D721Med (cell line): ENCODE data around the gene ARID1B.
A peak's percentile ranks its signal among the peaks of the same experiment; 100 is the strongest.
"Not testable (repeated sequence)": the region's sequence is repeated elsewhere in the genome, so short reads cannot be mapped to it uniquely, and the experiment has no call there.

Experiments
- DNase-seq: peaks from one replicate; pipeline ENCODE4 v3.0.0; 2011; ENCODE audit warnings: low spot score; ENCODE audit not compliant: insufficient read length
- FAIRE-seq: peaks from 2 replicates; lab custom pipeline; 2011; peaks lifted over from hg19 to GRCh38; lab: Jason Lieb, UNC
- TF ChIP-seq, protein P1 (sequence below): IDR thresholded peaks from 2 replicates; pipeline ENCODE4 v1.5.1; 2012; ENCODE audit warnings: mild to moderate bottlenecking, control low read depth; ENCODE audit not compliant: insufficient read depth; ENCODE audit errors: missing control alignments

Gene ARID1B

DNA sequence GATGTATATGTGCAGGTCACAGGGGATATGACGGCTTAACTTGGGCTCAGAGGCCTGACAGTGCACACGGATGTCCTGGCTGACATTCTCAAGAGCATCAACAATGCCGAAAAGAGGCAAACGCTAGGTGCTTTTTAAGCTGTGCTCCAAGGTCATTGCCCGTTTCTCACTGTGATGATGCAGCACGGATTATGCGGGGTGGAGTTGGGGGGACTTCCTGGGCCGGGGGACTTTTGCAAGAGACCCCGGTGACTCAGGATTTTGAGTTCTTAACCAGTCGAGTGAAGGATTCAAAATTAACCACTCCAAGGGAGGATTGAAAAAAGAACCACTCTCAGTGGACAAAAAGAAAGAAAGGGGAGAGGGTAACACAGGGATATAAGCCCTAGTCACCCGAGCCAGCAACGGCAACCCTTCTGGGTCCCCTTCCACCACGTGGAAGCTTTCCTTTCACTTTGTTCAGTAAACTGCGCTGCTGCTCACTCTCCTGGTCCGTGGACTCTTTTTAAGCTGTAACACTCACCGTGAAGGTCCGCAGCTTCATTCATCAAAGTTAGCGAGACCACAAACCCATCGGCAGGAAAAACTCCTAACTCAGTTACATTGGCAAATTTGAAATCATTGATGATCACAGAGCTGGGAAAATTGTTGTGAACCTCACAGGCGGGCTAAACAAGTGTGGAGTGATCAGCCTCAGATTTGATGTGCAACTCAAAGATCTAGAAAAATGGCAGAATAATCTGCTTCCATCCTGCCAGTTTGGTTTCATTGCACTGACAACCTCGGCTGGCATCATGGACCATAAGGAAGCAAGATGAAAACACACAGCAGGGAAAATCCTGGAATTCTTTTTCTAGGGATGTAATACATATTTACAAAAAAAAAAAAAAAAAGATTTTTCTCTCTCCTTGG is 199.3 kb downstream of the ARID1B start:
- FAIRE-seq (peak; percentile 32), DNase-seq (no peak)
- TF ChIP-seq, protein P1, sequence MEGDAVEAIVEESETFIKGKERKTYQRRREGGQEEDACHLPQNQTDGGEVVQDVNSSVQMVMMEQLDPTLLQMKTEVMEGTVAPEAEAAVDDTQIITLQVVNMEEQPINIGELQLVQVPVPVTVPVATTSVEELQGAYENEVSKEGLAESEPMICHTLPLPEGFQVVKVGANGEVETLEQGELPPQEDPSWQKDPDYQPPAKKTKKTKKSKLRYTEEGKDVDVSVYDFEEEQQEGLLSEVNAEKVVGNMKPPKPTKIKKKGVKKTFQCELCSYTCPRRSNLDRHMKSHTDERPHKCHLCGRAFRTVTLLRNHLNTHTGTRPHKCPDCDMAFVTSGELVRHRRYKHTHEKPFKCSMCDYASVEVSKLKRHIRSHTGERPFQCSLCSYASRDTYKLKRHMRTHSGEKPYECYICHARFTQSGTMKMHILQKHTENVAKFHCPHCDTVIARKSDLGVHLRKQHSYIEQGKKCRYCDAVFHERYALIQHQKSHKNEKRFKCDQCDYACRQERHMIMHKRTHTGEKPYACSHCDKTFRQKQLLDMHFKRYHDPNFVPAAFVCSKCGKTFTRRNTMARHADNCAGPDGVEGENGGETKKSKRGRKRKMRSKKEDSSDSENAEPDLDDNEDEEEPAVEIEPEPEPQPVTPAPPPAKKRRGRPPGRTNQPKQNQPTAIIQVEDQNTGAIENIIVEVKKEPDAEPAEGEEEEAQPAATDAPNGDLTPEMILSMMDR = no peak

DNA sequence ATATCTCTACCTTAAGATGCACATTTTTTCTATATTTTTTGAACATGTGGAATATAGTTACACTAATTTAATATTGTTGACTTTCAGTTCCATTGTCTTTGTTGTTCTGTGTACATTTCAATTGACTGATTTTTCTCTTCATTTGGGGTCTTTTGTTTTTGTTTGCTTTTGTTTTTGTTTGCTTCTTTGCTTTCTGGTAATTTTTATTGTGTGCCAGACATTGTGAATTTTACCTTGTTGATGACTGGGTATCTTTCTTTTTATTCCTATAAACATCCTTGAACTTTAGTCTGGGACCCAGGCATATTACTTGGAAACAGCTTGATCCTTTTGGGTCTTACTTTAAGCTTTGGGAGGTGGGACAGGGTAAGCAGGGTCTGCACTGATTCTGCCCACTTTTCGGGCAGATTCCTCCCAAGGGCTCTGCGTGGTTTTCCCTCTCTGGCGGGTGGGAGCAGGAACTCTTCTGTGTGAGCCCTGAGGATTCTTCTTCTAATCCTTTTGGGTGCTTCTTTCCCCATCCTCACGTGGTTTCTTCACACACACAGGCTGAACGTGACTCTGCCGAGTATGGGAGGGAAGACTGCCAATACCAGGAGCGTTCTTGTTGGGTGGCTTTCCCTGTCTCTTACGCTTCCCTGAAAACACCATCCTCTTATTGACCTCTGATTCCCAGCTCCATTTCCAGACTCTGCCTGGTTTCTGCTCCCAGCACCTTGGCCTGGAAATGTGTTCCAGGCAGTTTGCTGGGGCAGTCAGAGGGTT is 200.5 kb downstream of the ARID1B start:
- FAIRE-seq (no peak), DNase-seq (no peak)
- TF ChIP-seq, protein P1 = no peak

DNA sequence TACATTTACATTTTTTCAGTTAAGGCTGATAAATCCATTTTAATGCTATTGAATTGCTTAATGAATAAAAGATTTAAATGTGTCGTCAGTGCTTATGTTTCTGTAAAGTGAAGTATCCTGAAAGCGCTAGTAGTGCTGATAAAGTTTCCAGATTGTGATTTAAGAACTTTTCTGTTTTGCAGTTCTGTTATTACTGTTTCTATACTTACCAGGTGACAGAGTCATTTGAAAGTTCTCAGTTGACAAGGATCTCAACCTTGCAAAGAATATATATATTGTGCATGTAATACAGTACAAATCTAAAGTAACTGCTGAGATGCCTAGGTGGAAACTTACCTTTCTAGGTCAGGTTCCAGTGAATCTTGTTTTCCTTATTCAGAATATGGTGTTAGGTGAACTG is 201.8 kb downstream of the ARID1B start:
- FAIRE-seq (no peak), DNase-seq (no peak)
- TF ChIP-seq, protein P1 = no peak

DNA sequence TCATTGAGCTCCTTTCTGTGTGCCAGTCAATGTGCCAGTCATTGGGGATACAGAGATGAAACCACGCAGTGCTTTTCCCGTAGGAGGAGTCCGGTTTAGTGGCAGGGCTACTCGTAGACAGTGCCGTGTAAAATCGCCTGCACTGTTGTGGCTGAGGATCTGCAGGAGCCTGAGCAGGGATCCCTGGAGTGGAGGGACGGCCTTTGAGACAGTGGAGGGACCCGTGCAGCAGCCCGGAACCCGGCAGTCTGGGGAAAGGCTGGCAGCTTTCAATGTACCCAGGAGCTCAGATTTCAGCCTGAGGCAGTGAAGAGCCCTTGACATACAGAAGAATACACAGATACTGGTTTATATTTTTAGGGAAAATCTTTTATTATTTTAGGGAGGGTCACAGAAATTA is 203.3 kb downstream of the ARID1B start:
- TF ChIP-seq, protein P1 = no peak
- FAIRE-seq (no peak), DNase-seq (no peak)

DNA sequence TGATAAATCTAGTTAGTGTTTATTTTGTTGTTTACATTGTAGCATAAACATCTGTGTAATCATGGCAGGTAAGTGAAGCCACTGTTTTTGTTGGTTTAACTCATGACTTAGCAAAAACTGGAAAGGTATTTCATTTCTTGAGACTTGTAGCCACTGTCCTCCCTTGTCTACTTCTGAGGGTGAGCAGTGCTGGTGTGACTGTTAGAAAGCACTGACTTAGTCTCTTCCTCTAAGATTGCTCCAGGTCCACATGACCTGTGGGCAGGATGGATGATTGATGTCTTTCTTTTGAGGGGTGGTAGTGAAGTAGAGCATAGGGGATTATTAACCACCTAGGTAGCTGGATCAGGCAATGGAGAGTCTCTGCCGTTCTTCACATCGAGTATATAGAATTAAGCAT is 203.8 kb downstream of the ARID1B start:
- TF ChIP-seq, protein P1 = no peak
- no peak for FAIRE-seq

DNA sequence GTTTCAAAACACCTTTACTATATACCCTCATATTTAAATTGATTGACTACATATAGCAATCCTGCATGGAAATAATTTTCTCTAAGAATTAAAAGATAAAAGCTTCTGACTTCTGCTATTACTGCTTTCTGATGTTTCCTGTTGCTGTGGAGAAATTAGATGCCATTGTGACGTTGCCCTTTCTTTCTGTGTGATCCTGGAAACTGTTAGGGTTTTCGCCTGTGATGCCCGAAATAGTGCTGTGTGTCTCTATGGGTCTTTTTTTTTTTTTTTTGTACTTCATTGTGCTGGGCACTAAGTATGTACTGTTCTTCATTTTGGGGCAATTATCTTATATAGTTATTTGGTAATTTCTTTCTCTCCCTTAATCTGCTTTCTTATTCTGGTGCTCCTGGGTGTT is 205.0 kb downstream of the ARID1B start:
- DNase-seq (no peak), FAIRE-seq (no peak)
- TF ChIP-seq, protein P1 = no peak

More for the DNA sequence above, 203.8 kb downstream of the ARID1B start:
- no peak for DNase-seq

DNA sequence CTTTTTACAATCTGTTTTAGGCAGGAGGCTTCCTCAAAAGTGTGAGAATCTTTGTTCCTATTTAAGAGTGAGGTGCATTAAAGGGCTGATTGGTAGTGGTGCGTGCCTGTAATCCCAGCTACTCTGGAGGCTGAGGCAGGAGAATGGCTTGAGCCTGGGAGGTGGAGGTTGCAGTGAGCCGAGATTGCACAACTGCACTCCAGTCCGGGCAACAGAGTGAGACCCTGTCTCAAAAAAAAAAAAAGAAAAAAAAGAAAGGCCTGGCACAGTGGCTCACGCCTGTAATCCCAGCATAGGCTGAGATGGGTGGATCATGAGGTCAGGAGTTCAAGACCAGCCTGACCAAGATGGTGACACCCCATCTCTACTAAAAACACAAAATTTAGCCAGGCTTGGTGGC is 205.7 kb downstream of the ARID1B start:
- not testable (repeated sequence) for DNase-seq, FAIRE-seq
